ENCODE results near the gene FRMD1. TPM values are rescaled to one million over a fixed set of nuclear protein-coding genes. Genes with fewer than 3 reads are reported as not detected.

FRMD1 gene
- total RNA-seq, 2 donors from 2014 or later, result 0.18 to 0.79 TPM

Other genes starting within 250 kb of the FRMD1 start
- under 1 TPM; 0.34 to 0.44 TPM for gene KIF25, start 81.5 kb downstream of the FRMD1 start, total RNA-seq
- 1 to 10 TPM; 1.7 to 2.4 TPM for gene DACT2, start 240.6 kb upstream of the FRMD1 start, total RNA-seq

All from left cardiac atrium (tissue), 2 donors.